HG03135 (cell line): Measurements from ENCODE around the gene KRTAP9-8.
"Not testable (repeated sequence)": the region's sequence is repeated elsewhere in the genome, so short reads cannot be mapped to it uniquely, and the experiment has no call there.

ENCODE experiments used
- ATAC-seq: cut with Tn5 transposase; IDR thresholded peaks from one replicate; pipeline ENCODE4 v1.9.1; 2021; ENCODE audit warnings: mild to moderate bottlenecking, moderate library complexity; ENCODE audit not compliant: unreplicated experiment

KRTAP9-8 gene

DNA sequence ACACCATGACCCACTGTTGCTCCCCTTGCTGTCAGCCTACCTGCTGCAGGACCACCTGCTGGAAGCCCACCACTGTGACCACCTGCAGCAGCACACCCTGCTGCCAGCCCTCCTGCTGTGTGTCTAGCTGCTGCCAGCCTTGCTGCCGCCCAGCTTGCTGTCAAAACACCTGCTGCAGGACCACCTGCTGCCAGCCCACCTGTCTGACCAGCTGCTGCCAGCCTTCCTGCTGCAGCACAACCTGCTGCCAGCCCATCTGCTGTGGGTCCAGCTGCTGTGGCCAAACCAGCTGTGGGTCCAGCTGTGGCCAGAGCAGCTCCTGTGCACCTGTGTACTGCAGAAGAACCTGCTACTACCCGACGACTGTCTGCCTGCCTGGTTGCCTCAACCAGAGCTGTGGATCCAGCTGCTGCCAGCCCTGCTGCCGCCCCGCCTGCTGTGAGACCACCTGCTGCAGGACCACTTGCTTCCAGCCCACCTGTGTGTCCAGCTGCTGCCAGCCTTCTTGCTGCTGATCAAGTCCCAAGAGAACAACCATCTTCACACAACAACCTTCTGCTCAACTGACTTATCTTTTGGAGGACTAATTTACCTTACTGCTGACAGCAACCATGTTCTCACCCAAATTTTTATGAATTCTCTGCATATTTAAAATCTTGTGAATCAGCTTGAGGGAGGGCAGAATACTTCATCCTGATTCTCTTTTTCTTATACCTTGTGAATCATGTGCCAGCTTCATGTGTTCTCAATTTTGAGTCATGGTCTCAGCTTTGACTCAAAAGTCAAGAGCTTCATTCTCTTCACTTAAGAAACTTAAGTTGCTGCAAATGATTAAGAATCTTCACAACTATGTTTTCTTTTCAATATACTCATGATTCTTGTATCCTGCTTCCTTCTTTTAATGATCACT, 17.8 kb downstream of the KRTAP9-8 start, which contains the start of gene KRTAP9-9:
Gene KRTAP9-9 (plus strand): TSS at position 4 of the 910 bp plus-strand sequence.
- not testable (repeated sequence) for ATAC-seq

DNA sequence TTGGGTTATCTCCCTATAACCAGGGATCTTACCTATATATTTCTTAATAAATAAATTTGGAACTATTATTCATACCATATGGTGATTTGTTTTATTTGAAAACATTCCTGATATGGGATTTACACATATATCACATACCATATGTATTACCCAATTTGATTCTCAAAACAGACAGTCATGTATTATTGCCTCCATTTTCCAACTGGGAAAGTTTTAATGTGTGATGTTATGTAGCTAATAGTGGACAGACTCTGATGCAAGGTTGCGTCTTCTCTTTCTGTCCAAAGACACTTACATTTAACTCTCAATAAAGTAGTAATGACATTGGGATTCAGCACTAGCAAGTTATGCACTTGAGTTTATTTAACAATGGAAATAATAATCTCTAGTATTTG, 18.5 kb downstream of the KRTAP9-8 start:
- ATAC-seq, result no peak

DNA sequence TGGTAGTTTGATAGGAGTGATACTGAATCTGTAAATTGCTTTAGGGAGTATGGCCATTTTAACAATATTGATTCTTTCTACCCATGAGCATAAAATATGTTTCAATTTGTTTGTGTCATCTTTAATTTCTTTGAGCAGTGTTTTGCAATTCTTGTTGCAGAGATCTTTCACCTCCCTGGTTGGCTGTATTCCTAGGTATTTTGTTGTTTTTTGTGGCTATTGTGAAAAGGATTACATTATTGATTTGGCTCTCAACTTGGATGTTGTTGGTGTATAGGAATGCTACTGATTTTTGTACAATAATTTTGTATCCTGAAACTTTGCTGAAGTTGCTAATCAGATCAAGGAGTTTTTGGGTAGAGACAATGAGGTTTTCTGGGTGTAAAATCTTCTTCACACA, 20.6 kb downstream of the KRTAP9-8 start:
- no peak for ATAC-seq

- no peak for ATAC-seq
These were observed 25.4 kb downstream of the KRTAP9-8 start for GRCh38 chr17:41263212-41263611.

GRCh38 chr17:41264599-41264998, 26.8 kb downstream of the KRTAP9-8 start:
- no peak for ATAC-seq

DNA sequence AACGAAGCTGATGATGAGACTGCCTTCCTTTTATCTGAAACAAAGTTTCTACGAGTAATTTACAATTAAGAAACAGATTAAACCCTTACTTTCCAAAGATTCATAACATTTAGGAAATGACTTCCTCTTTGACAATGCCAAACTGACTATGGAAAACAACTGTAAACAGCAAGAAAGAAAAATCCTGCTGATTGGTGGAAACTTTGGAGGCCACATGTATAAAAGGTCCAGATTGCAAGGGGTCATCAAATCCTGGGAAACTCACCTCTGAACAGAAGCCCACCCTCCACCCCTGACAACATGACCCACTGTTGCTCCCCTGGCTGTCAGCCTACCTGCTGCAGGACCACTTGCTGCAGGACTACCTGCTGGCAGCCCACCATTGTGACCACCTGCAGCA, 27.3 kb downstream of the KRTAP9-8 start, which contains the start of gene KRTAP9-6:
Gene KRTAP9-6 (plus strand): TSS at position 301 of the 400 bp plus-strand sequence. CDS start 0 bp downstream, at position 301.
- ATAC-seq, result no peak

DNA sequence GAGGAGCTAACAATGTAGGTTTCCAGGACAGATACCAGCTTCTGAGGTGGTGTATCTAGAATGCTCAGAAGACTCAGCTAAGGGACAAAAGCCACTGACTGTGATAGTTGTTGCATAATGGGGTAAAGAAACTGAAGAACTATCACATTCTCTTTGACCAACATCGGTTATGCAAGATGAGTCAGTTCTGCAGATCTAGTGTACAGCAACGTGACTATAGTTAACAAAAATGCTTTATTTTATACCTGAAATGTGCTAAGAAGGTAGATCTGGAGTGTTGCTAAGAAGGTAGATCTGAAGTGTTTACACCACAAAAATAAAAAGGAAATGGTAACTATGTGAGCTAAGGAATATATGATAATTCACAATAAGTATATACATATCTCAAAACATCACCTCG, 29.9 kb downstream of the KRTAP9-8 start:
- ATAC-seq, result no peak

- not testable (repeated sequence) for ATAC-seq
These were observed 33.5 kb downstream of the KRTAP9-8 start for GRCh38 chr17:41271323-41271722.

DNA sequence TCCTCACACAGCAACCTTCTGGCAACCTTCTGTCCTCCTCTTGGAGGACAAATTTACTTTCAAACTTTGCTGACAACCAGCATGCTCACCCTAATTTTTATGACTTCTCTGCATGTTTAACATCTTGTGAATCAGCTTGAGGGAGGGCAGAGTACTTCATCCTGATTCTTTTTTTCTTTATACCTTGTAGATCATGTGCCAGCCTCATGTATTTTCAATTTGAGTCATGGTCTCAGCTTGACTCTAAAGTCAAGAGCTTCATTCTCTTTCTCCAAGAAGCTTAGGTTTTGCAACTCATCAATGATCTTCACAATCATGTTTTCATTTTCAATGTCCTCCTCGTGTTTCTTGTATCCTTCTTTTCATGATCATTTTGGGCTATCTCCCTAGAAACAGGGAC, 34.1 kb downstream of the KRTAP9-8 start:
- no peak for ATAC-seq

DNA sequence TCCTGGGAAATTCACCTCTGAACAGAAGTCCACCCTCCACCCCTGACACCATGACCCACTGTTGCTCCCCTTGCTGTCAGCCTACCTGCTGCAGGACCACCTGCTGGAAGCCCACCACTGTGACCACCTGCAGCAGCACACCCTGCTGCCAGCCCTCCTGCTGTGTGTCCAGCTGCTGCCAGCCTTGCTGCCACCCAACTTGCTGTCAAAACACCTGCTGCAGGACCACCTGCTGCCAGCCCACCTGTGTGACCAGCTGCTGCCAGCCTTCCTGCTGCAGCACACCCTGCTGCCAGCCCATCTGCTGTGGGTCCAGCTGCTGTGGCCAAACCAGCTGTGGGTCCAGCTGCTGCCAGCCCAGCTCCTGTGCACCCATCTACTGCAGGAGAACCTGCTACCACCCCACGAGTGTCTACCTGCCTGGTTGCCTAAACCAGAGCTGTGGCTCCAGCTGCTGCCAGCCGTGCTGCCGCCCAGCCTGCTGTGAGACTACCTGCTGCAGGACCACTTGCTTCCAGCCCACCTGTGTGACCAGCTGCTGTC, 37.9 kb downstream of the KRTAP9-8 start, which contains the start of gene KRTAP9-7:
Gene KRTAP9-7 (plus strand): TSS at position 51 of the 543 bp plus-strand sequence. CDS start 0 bp downstream, at position 51.
- not testable (repeated sequence) for ATAC-seq

DNA sequence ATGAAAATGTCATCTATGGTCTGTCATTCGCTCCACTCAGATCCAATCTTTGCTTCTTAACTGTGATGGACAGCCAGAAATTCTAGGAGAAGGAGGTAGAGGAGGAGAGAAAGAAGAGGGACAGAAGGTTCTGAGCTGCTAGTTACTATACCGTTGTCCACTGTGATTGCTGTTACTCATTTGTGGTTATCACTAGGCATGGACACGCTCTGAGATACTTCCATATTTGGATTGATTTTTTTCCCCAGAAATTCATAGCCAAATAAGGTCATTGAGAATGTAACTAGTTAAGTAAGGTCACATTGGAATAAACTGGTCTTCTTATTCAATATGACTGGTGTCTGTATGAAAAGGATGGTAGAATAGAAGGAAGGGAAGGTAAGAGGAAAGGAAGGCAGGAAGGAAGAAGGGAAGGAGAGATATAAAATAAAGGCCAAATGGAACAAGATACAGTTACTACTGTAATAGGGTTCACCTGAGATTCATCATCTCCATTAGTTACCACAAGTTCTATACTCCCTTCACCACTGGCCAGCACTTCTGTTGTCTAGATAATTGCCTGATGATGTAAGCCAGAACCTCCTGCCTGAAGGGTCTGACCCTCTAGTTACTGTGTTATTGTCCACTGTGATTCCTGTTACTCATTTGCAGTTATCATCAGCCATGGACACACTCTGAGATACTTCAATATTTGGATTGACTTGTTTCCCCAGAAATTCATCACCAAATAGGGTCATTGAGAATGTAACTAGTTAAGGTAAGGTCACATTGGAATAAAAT, 40.6 kb downstream of the KRTAP9-8 start:
- no peak for ATAC-seq

GRCh38 chr17:41284043-41284442, 46.2 kb downstream of the KRTAP9-8 start:
- ATAC-seq, result no peak

- no peak for ATAC-seq
These were observed 46.7 kb downstream of the KRTAP9-8 start for GRCh38 chr17:41284546-41284945.

- no peak for ATAC-seq
These were observed 49.3 kb downstream of the KRTAP9-8 start for GRCh38 chr17:41287050-41287449.
